Adipocyte (in vitro differentiated cells): ENCODE measurements around the gene PLPP4.

Source experiments
- DNase-seq: peaks from one replicate; pipeline ENCODE4 v3.0.0-alpha.2; 2015; ENCODE audit warnings: low read depth
- H3K27me3 ChIP-seq: replicated peaks from 2 replicates; pipeline ENCODE4 v1.7.0; 2013; ENCODE audit warnings: mild to moderate bottlenecking, low read length, moderate library complexity; ENCODE audit not compliant: control insufficient read depth, insufficient read depth
- H3K36me3 ChIP-seq: 2 replicates; pipeline ENCODE4 v1.7.0; 2013; ENCODE audit warnings: low read length, mild to moderate bottlenecking, moderate library complexity; ENCODE audit not compliant: control insufficient read depth, insufficient read depth, severe bottlenecking
- H3K4me1 ChIP-seq: 2 replicates; pipeline ENCODE4 v1.7.0; 2013; ENCODE audit warnings: mild to moderate bottlenecking, low read length, moderate library complexity; ENCODE audit not compliant: control insufficient read depth, insufficient read depth
- H3K4me3 ChIP-seq: 2 replicates; pipeline ENCODE4 v1.7.0; 2013; ENCODE audit warnings: mild to moderate bottlenecking, low read length, moderate library complexity
- H3K9ac ChIP-seq: 2 replicates; pipeline ENCODE4 v1.7.0; 2013; ENCODE audit warnings: mild to moderate bottlenecking, low read length, moderate library complexity
- H3K9me3 ChIP-seq: 2 replicates; pipeline ENCODE4 v1.7.0; 2013; ENCODE audit warnings: mild to moderate bottlenecking, low read length, moderate library complexity; ENCODE audit not compliant: control insufficient read depth

Gene PLPP4

GRCh38 chr10:120527691-120528090 is 70.7 kb downstream of the PLPP4 start:
- H3K9ac ChIP-seq = no peak overlapping the region
- no peaks in the 10 kb centered on the region for H3K36me3 ChIP-seq
- H3K4me1 ChIP-seq = no peaks in the 10 kb centered on the region
- no peak for DNase-seq
- H3K27me3 ChIP-seq = no peaks in the 10 kb centered on the region
- H3K9me3 ChIP-seq = no peaks in the 10 kb centered on the region
- H3K4me3 ChIP-seq = no peak overlapping the region

DNA sequence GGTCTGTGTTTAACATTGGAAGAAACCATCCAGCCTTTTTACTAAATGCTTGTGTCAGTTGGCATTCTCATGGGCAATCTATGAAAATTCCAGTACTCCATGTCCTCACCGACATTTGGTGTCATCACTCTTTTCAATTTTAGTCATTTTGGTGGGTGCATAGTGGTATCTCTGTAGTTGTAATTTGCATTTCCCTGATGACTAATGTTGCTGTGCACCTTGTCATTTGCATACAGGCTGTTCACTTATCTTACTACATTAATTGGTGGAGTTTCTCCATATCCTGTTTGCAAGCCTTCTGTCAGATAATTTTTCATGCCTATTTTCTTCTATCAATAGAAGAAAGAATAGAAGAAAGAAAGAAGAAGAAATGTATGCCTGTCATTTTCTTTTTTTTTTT is 73.7 kb downstream of the PLPP4 start:
- H3K27me3 ChIP-seq = no peaks in the 10 kb centered on the region
- H3K36me3 ChIP-seq = no peaks in the 10 kb centered on the region
- H3K4me3 ChIP-seq = no peak overlapping the region
- DNase-seq = no peak
- H3K9me3 ChIP-seq = no peaks in the 10 kb centered on the region
- no peaks in the 10 kb centered on the region for H3K4me1 ChIP-seq
- H3K9ac ChIP-seq = no peak overlapping the region

DNA sequence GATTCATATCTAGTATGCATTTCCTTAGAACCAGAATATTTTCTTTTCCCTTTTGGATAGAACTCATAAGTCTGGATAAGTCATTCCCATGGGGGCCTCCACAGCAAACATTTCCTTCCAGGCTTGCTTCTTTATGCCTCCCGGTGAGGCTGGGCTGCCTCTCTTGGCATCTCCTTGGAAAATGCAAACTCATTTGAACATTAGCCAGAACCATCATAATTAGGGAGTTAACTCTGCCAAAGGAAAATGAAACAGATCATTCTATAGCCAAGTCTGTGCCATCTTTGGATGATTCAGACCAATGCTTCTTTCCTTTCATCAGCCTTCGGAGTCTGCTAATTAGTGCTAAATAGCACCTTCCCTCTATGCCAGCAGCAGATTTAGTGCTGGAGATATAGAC is 81.1 kb downstream of the PLPP4 start:
- H3K9ac ChIP-seq = no peak overlapping the region
- no peaks in the 10 kb centered on the region for H3K27me3 ChIP-seq
- DNase-seq = no peak
- H3K4me1 ChIP-seq = no peaks in the 10 kb centered on the region
- H3K4me3 ChIP-seq = no peak overlapping the region
- H3K36me3 ChIP-seq = no peaks in the 10 kb centered on the region
- H3K9me3 ChIP-seq = no peaks in the 10 kb centered on the region

DNA sequence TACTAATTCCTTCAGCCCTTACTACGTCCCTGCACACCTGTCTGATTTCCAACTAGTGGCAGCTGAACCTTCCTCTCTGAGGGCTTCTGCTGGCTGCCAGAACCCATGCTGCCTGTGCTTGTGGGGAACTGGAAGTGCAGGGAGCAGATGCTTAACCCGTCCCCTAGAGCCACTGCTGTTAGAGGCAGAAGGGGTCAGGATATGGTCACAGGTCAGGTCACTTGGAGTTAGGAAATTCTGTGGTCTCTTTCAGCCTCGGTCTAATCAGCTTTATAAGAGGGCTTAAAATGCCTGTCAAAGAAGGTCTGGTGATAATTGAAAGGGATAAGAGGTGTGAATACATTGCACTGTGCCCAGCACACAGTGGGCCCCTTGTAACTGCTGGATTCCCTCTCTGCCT is 82.0 kb downstream of the PLPP4 start:
- Histone ChIP-seq H3K9me3 (no peaks in the 10 kb centered on the region), H3K27me3 (no peaks in the 10 kb centered on the region), H3K36me3 (no peaks in the 10 kb centered on the region), H3K4me1 (no peaks in the 10 kb centered on the region), H3K4me3 (no peak overlapping the region), H3K9ac (no peak overlapping the region)
- no peak for DNase-seq

GRCh38 chr10:120540486-120540885 is 83.5 kb downstream of the PLPP4 start:
- Histone ChIP-seq H3K4me3 (no peak overlapping the region), H3K4me1 (no peaks in the 10 kb centered on the region), H3K36me3 (no peaks in the 10 kb centered on the region), H3K27me3 (no peaks in the 10 kb centered on the region), H3K9me3 (no peaks in the 10 kb centered on the region), H3K9ac (no peak overlapping the region)
- no peak for DNase-seq

GRCh38 chr10:120541984-120542383 is 85.0 kb downstream of the PLPP4 start:
- Histone ChIP-seq H3K36me3 (no peaks in the 10 kb centered on the region), H3K9me3 (no peaks in the 10 kb centered on the region), H3K9ac (no peak overlapping the region), H3K27me3 (no peaks in the 10 kb centered on the region), H3K4me1 (no peaks in the 10 kb centered on the region), H3K4me3 (no peak overlapping the region)
- no peak for DNase-seq

- no peaks in the 10 kb centered on the region for H3K4me1 ChIP-seq
- no peaks in the 10 kb centered on the region for H3K36me3 ChIP-seq
- no peak overlapping the region for H3K4me3 ChIP-seq
- H3K27me3 ChIP-seq = no peaks in the 10 kb centered on the region
- DNase-seq = no peak
- H3K9me3 ChIP-seq = no peaks in the 10 kb centered on the region
- no peak overlapping the region for H3K9ac ChIP-seq
Measured at GRCh38 chr10:120542591-120542990, 85.6 kb downstream of the PLPP4 start.

- no peaks in the 10 kb centered on the region for H3K27me3 ChIP-seq
- H3K36me3 ChIP-seq = no peaks in the 10 kb centered on the region
- H3K4me1 ChIP-seq = no peaks in the 10 kb centered on the region
- no peak overlapping the region for H3K4me3 ChIP-seq
- H3K9me3 ChIP-seq = no peaks in the 10 kb centered on the region
- no peak for DNase-seq
- no peak overlapping the region for H3K9ac ChIP-seq
Measured at GRCh38 chr10:120543291-120543690, 86.3 kb downstream of the PLPP4 start.

DNA sequence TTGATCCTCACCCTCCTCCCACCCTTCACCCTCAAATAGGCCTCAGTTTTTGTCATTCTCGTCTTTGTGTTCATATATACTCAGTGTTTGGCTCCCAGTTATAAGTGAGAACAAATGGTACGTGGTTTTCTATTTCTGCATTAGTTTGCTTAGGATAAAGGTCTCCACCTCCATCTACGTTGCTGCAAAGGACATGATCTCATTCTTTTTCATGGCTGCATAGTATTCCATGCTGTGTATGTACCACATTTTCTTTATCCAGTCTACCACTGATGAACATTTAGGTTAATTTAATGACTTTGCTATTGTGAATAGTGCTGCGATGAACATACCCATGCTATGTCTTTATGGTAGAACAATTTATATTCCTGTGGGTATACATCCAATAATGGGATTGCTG is 91.2 kb downstream of the PLPP4 start:
- H3K36me3 ChIP-seq = no peaks in the 10 kb centered on the region
- H3K9ac ChIP-seq = no peak overlapping the region
- no peaks in the 10 kb centered on the region for H3K27me3 ChIP-seq
- no peaks in the 10 kb centered on the region for H3K4me1 ChIP-seq
- DNase-seq = no peak
- H3K4me3 ChIP-seq = no peak overlapping the region
- peaks cover 5% of the 10 kb centered on the region for H3K9me3 ChIP-seq

GRCh38 chr10:120552262-120552661 is 95.2 kb downstream of the PLPP4 start:
- Histone ChIP-seq H3K36me3 (no peaks in the 10 kb centered on the region), H3K4me3 (no peak overlapping the region), H3K27me3 (no peaks in the 10 kb centered on the region), H3K9me3 (peaks cover 15% of the 10 kb centered on the region), H3K4me1 (no peaks in the 10 kb centered on the region), H3K9ac (no peak overlapping the region)
- DNase-seq = no peak

DNA sequence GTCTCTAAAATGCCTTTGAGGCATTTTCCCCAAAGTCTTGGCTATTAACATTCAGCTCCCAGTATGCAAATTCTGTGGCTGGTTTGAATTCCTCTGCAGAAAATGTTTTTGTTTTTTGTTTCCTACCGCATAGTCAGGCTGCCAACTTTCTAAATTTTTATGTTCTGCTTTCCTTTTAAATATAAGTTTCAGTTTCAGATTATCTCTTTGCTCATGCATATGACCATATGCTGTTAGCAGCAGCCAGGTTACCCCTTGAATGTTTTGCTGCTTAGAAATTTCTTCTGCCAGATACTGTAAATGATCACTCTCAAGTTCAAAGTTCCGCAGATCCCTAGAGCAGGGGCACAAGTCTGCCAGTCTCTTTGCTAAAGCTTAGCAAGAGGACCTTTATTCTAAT is 96.9 kb downstream of the PLPP4 start:
- H3K4me1 ChIP-seq = no peaks in the 10 kb centered on the region
- H3K4me3 ChIP-seq = no peak overlapping the region
- no peaks in the 10 kb centered on the region for H3K36me3 ChIP-seq
- no peak overlapping the region for H3K9ac ChIP-seq
- H3K27me3 ChIP-seq = no peaks in the 10 kb centered on the region
- DNase-seq = no peak
- H3K9me3 ChIP-seq = peaks cover 15% of the 10 kb centered on the region

DNA sequence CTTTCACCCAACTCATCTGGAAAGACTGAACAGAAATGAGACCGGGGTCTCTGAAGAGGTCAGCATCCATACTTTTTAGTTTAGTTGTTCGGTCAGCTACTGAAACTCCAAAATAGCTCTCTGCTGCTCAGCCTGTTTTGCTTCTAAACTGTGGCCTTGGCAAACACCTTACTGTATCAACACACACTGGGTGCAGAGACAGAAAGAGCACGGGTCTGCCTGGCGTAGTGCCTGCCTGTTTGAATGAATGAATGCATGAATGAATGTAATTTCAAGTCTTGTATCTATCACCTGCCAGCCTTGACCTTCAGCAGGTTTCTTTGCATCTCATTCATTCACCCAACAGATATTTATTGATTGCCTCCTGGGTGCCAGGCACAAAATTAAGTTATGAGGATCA is 98.4 kb downstream of the PLPP4 start:
- no peak overlapping the region for H3K4me3 ChIP-seq
- no peaks in the 10 kb centered on the region for H3K27me3 ChIP-seq
- H3K36me3 ChIP-seq = no peaks in the 10 kb centered on the region
- no peak for DNase-seq
- H3K4me1 ChIP-seq = no peaks in the 10 kb centered on the region
- H3K9ac ChIP-seq = no peak overlapping the region
- H3K9me3 ChIP-seq = peaks cover 15% of the 10 kb centered on the region
